Measurements from ENCODE around the gene STK31.
"Not testable (repeated sequence)": the region's sequence is repeated elsewhere in the genome, so short reads cannot be mapped to it uniquely, and the experiment has no call there.

STK31 gene

DNA sequence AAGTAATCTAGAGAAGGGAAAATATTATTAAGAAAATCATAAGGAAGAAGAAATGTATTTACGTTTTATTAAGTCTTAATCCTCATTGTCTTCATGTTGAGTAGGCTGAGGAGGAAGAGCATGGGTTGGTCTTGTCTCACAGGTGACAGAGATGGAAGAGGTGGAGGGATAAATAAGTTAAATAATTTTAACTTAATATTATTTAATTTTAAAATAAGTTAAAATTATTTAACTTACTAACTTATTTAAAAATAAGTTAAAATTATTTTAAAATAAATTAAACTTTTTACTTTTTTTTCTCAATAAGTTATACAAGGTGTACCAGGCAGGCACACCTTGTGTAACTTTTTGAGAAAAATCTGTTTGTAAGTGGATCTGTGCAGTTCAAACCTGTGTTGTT is 36.6 kb downstream of the STK31 start:
- no peak for DNase-seq (ENCODE audit: extremely low read depth, insufficient read length)
- Histone ChIP-seq H3K36me3 (ENCODE audit: control insufficient read depth, insufficient read depth, low read length) (no peaks in the 10 kb centered on the region), H3K4me3 (replicated peaks; ENCODE audit: low read depth, low read length) (no peak overlapping the region), H3K27me3 (replicated peaks; ENCODE audit: control insufficient read depth, insufficient read depth, low read length) (no peaks in the 10 kb centered on the region)
- TF ChIP-seq, protein P1, sequence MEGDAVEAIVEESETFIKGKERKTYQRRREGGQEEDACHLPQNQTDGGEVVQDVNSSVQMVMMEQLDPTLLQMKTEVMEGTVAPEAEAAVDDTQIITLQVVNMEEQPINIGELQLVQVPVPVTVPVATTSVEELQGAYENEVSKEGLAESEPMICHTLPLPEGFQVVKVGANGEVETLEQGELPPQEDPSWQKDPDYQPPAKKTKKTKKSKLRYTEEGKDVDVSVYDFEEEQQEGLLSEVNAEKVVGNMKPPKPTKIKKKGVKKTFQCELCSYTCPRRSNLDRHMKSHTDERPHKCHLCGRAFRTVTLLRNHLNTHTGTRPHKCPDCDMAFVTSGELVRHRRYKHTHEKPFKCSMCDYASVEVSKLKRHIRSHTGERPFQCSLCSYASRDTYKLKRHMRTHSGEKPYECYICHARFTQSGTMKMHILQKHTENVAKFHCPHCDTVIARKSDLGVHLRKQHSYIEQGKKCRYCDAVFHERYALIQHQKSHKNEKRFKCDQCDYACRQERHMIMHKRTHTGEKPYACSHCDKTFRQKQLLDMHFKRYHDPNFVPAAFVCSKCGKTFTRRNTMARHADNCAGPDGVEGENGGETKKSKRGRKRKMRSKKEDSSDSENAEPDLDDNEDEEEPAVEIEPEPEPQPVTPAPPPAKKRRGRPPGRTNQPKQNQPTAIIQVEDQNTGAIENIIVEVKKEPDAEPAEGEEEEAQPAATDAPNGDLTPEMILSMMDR (IDR thresholded peaks at IDR 0.05; ENCODE audit: insufficient read depth, low read length, poor library complexity, severe bottlenecking) = no peak

DNA sequence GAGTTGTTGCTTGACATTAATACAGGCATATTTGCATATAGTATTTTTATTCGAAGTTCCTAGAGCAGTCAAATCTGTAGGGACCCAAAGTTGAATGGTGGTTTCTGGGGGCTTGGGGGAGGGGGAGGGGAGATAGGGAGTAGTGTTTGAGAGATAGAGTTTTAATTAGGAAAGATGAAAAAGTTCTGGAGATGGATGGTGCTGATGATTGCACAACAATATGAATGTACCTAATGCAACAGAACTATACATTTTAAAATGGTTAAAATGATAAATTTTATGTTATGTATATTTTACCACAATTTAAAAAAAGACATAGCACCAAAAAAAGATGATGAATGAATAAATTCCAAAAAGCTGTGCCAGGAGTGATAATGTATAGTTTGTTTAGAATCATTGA is 41.8 kb downstream of the STK31 start:
- Histone ChIP-seq H3K36me3 (ENCODE audit: control insufficient read depth, insufficient read depth, low read length) (no peaks in the 10 kb centered on the region), H3K27me3 (replicated peaks; ENCODE audit: control insufficient read depth, insufficient read depth, low read length) (no peaks in the 10 kb centered on the region), H3K4me3 (replicated peaks; ENCODE audit: low read depth, low read length) (no peak overlapping the region)
- TF ChIP-seq, protein P1 (IDR thresholded peaks at IDR 0.05; ENCODE audit: insufficient read depth, low read length, poor library complexity, severe bottlenecking) = no peak
- no peak for DNase-seq (ENCODE audit: extremely low read depth, insufficient read length)

DNA sequence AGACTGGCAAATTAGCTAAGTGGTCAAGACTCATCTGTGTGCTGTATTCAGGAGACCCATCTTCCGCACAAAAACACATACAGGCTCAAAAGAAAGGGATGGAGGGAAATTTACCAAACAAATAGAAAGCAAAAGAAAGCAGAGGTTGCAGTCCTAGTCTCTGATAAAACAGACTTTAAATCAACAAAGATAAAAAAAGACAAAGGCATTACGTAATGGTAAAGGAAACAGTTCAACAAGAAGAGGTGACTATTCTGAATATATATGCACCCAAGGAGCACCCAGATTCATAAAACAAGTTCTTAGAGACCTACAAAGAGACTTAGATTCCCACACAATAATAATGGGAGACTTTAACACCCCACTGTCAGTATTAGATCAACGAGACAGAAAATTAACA is 48.8 kb downstream of the STK31 start:
- H3K27me3 ChIP-seq (replicated peaks; ENCODE audit: control insufficient read depth, insufficient read depth, low read length); DNase-seq (ENCODE audit: extremely low read depth, insufficient read length); H3K4me3 ChIP-seq (replicated peaks; ENCODE audit: low read depth, low read length); H3K36me3 ChIP-seq (ENCODE audit: control insufficient read depth, insufficient read depth, low read length): not testable (repeated sequence)

DNA sequence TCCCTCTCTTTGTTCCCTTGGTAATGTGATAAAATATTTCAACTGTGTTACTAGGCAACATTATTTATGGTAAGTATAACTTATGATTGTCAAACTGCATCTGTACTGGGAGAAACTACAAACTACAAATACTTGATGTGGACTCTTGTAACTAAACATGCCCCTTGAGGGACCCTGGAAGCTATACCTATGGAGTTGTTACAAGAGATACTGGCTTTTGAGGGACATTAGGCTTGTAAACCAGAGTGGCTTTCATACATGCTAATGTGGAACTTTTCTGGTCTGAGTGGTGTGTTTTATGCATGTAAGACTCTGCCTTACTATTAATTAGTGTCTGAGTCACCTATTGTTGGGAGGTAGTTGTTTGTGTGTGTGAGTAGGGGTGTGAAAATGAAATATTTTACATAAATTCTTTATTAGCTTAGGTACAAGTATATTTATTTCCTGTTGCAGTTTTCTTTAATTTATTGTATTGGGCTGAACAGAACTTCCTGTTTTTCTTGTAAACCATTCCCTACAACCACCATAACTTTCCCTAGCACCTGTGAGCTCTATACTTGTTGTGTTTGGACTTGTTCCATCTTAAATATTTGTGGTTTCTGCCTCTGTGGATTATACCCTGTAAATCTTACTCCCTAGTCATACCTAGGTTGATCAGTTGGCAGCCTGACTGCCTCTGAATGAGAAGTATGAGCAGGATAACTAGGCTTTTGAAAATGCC is 49.8 kb downstream of the STK31 start:
- TF ChIP-seq, protein P1 (IDR thresholded peaks at IDR 0.05; ENCODE audit: insufficient read depth, low read length, poor library complexity, severe bottlenecking) = no peak
- Histone ChIP-seq H3K4me3 (replicated peaks; ENCODE audit: low read depth, low read length) (no peak overlapping the region), H3K27me3 (replicated peaks; ENCODE audit: control insufficient read depth, insufficient read depth, low read length) (no peaks in the 10 kb centered on the region), H3K36me3 (ENCODE audit: control insufficient read depth, insufficient read depth, low read length) (no peaks in the 10 kb centered on the region)
- DNase-seq (ENCODE audit: extremely low read depth, insufficient read length) = no peak

DNA sequence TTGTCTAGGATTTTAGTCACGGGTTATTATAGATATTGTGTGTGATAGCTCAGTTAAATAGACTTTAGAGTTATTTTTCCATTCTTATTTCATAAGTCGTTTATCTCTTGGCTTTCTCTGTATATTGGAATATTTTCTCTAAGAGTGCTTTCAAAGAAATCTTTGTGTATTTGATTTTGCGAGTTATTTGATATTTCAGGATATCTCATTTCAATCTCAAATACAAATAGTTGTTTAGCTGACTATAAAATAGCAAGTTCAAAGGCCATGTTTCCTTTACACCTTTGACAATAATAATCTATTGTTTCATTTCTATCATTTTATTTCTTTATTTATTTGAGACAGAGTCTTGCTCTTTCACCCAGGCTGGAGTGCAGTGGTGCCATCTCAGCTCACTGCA is 55.9 kb downstream of the STK31 start:
- TF ChIP-seq, protein P1 (IDR thresholded peaks at IDR 0.05; ENCODE audit: insufficient read depth, low read length, poor library complexity, severe bottlenecking) = no peak
- DNase-seq (ENCODE audit: extremely low read depth, insufficient read length) = no peak
- Histone ChIP-seq H3K36me3 (ENCODE audit: control insufficient read depth, insufficient read depth, low read length) (no peaks in the 10 kb centered on the region), H3K27me3 (replicated peaks; ENCODE audit: control insufficient read depth, insufficient read depth, low read length) (no peaks in the 10 kb centered on the region), H3K4me3 (replicated peaks; ENCODE audit: low read depth, low read length) (no peak overlapping the region)

DNA sequence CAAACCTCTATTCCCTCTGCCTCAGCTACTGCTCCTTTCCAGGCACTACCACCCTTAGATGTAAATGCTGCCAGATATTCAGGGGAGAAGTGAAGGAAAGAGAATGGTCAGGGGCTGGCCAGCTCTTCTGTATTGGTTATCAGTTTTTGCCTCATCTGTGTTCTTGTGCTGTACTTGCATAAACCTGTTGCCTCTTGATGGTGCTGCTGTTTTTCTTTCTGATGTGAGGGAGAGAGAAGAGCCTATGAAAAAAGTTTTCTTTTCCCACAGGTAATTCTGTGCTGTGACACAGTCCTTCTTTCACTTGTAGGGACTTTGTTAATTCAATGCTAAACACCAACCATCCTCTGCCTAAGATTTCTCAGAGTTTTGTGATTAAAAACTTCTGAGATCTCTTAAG is 57.5 kb downstream of the STK31 start:
- H3K27me3 ChIP-seq (replicated peaks; ENCODE audit: control insufficient read depth, insufficient read depth, low read length) = no peaks in the 10 kb centered on the region
- no peaks in the 10 kb centered on the region for H3K36me3 ChIP-seq (ENCODE audit: control insufficient read depth, insufficient read depth, low read length)
- no peak overlapping the region for H3K4me3 ChIP-seq (replicated peaks; ENCODE audit: low read depth, low read length)
- TF ChIP-seq, protein P1 (IDR thresholded peaks at IDR 0.05; ENCODE audit: insufficient read depth, low read length, poor library complexity, severe bottlenecking) = no peak
- DNase-seq (ENCODE audit: extremely low read depth, insufficient read length) = no peak
